Measurements from ENCODE around the gene ELL.

The ELL gene

DNA sequence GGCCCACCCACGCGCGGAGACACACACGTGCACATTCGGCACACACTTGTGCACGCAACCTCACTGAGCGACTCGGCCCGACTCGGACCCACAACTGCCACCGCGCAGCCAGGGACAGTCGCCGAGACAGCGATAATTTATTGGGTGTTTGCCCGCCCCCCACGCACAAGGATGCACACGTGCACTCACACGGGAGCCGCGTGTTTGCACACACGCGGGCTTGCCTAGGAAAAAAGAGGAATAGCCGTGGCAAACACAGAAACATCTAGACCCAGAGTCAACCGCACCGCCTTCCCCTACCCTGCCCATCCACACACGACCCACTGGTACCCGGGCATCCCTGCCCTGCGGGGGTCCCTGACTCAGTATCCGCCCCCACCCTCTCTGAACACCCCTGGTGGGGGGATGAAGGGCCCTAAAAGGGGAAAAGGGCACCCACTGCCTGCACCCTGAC, 103.8 kb downstream of the ELL start:
- TF ChIP-seq, protein P1, sequence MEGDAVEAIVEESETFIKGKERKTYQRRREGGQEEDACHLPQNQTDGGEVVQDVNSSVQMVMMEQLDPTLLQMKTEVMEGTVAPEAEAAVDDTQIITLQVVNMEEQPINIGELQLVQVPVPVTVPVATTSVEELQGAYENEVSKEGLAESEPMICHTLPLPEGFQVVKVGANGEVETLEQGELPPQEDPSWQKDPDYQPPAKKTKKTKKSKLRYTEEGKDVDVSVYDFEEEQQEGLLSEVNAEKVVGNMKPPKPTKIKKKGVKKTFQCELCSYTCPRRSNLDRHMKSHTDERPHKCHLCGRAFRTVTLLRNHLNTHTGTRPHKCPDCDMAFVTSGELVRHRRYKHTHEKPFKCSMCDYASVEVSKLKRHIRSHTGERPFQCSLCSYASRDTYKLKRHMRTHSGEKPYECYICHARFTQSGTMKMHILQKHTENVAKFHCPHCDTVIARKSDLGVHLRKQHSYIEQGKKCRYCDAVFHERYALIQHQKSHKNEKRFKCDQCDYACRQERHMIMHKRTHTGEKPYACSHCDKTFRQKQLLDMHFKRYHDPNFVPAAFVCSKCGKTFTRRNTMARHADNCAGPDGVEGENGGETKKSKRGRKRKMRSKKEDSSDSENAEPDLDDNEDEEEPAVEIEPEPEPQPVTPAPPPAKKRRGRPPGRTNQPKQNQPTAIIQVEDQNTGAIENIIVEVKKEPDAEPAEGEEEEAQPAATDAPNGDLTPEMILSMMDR (IDR thresholded peaks at IDR 0.05): no peak
- TF ChIP-seq ZFX (IDR thresholded peaks at IDR 0.05; ENCODE audit: borderline replicate concordance): no peak
- H3K27ac ChIP-seq: peak overlapping the region; percentile 90

DNA sequence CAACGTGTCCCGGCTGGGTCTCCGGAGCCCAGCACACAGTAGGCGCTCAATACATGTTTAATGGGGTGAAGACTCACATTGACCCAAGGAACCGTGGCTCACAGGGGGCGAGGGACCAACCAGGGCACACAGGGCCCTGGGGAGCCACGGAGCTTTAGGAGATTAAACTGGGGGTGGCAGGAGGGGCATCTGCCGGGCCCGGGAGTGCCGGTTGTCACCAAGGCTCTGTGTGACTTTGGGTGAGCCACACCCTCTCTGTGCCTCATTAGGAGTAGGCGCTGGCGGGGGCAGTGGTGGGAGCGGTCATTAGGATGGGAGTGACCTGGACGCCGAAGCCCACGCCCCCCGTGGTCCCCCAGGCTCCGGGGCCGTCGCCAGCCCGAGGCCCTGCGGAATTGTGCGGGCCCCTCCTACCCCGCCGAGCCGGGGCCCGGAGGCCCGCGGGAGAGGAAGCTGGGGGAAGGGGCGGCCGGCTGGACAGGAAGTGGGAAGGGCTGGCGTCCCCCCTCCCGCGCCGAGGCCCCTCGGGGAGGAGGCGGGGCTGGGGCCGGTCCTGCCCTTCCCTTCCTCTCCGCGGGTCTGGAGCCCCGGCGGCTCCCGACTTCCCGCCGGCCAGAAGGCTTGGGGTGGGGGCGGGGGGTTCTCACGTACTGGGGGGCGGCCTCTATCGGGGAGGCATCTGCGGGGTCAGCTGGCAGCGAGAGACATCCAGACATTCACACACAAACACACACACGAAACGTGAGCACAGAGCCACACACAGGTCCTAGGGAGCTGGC, 104.4 kb downstream of the ELL start:
- no peak for TF ChIP-seq ZFX (IDR thresholded peaks at IDR 0.05; ENCODE audit: borderline replicate concordance)
- TF ChIP-seq, protein P1 (IDR thresholded peaks at IDR 0.05): no peak
- H3K27ac ChIP-seq: peak overlapping the region; percentile 90

DNA sequence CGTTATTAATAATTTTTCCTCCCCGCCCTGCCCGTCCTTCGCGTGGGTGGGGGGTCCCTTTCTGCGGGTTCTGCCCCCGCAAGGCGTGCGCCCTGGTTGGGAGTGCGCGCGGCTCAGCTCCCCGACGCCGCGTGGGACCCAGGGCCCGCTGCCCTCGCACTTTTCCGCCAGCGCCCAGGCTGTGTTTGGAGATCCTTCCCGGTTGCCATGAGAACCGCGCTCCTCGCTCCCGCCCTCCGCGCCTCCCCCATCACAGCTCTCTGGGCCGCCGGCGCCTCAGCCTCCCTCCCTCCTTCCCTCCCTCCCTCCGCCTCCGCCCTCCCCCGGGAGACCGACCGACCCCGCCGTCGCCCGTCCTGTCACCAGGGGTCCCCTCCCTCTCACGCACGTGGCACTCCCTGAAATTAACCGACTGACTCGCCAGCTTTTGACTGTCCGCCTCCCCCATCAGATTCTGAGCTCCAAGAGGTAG, 105.1 kb downstream of the ELL start:
- peak overlapping the region; percentile 90 for H3K27ac ChIP-seq
- TF ChIP-seq, protein P1 (IDR thresholded peaks at IDR 0.05): no peak
- no peak for TF ChIP-seq ZFX (IDR thresholded peaks at IDR 0.05; ENCODE audit: borderline replicate concordance)

DNA sequence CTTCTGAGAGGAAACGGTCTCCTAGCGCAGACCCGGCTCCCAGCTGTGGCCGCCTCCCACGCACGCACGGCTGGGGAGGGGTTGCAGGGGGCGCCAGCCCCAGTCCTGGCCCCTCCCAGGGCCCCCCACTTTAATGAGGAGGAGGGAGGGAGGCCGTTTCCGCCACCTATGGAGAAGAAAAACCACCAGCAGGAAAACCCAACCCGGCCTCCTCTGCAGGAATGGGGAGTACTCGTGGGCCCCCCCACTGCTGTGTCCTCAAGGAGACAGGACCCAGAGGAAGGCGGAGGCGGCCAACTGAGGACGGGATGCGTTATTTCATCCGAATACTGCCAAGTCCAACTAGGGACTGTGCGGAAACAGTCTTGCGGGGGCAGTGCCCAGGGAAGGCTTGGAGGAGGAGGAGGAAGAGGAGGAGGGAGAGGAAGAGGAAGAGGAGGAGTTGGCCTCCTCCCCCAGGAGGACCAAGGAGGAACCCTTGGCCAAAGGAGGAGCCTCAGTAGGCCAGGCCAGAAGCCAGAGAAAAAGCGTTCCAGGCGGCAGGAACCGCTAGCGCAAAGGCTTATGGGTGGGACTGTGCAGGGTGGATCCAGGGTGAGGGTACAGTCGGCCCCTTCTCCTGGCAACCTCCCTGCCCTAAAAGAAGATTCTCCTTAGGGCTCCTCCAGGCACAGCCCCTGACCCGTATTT, 106.5 kb downstream of the ELL start:
- no peak overlapping the region for H3K27ac ChIP-seq

DNA sequence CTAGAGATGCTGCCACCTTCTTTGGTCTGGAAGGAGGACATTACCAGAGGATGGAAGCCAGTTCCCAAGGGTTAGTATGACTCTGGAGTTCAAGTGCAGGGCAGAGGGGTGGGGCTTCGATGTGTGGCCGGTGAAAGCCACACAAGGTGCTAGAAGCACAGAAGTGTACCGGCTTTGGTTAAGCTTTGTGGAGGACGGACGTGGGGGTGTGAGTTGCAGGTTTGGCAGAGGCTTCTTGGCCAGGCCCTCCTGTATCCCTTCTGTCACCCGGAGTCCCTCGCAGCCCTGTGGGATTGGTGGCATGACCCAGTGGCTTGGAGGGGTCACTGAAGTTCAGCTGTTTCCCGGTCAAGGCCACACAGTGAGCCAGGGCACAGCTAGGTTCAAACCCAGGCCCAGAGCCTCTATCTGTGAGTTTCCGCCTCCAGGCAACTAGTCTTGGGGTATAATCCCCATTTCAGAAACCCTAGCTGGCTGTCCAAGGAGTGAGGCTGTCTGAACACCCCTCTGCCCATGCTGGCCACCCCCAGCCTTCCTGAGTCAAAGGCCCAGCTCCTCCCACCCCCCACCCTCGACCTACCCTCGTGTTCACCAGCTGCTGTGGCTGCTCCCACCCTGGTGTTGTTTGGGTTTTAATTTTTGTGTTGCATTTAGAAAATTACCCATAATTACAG, 107.2 kb downstream of the ELL start:
- H3K27ac ChIP-seq: no peak overlapping the region
- TF ChIP-seq, protein P1 (IDR thresholded peaks at IDR 0.05): no peak
- no peak for TF ChIP-seq ZFX (IDR thresholded peaks at IDR 0.05; ENCODE audit: borderline replicate concordance)

More for the DNA sequence above, 106.5 kb downstream of the ELL start:
- TF ChIP-seq, protein P1 (IDR thresholded peaks at IDR 0.05): no peak

DNA sequence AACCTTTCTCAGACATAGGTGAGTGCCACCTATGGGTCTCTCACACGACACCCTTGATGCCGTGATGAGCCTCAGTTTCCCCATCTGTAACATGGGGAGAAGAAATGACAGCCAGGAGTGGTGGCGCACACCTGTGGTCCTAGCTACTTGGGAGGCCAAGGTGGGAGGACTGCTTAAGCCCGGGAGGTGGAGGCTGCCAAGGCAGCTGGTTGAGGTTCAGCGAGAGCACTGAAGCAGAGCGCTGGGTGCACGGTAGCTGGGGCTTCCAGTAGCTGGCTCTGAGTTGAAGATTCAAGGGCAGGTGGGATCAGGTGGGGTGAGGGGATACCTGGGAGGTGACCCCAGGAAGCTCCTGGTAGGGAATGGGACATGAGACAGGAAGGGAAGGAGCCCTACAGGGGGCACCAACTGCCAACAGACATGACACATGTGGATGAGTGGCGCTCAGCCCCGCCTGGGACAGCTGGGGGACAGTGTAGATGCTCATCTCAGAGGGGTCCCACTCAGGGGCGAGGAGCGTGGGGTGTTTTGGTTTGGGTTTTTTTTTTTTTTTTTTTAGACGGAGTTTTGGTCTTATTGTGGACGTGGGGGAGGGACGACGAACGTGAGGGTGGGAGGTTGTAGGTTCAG, 109.1 kb downstream of the ELL start:
- no peak for TF ChIP-seq ZFX (IDR thresholded peaks at IDR 0.05; ENCODE audit: borderline replicate concordance)
- TF ChIP-seq, protein P1 (IDR thresholded peaks at IDR 0.05): no peak; the same call in 1 of the 2 replicates
- H3K27ac ChIP-seq: no peak overlapping the region
